KMS-11 (cell line): ENCODE data around the gene CEP128.

Source experiments
- H2AFZ ChIP-seq: fragments of 200-600 bp; sonication (generic); 2 replicates; pipeline ENCODE4 v1.6.1; 2016; ENCODE audit warnings: antibody characterized with exemption, mixed run types, low read depth
- H3K27ac ChIP-seq: fragments of 200-600 bp; sonication (generic); 2 replicates; pipeline ENCODE4 v1.6.1; 2016; ENCODE audit warnings: mild to moderate bottlenecking, mixed run types
- H3K27me3 ChIP-seq: fragments of 200-600 bp; sonication (generic); 2 replicates; pipeline ENCODE4 v1.6.1; 2017; ENCODE audit warnings: mild to moderate bottlenecking, low read depth, mixed run types, moderate library complexity; ENCODE audit not compliant: insufficient read depth
- H3K36me3 ChIP-seq: fragments of 200-600 bp; sonication (generic); 2 replicates; pipeline ENCODE4 v1.6.1; 2017; ENCODE audit warnings: mild to moderate bottlenecking, mixed run types; ENCODE audit not compliant: insufficient read depth
- H3K4me1 ChIP-seq: fragments of 200-600 bp; sonication (generic); 2 replicates; pipeline ENCODE4 v1.6.1; 2016; ENCODE audit warnings: mild to moderate bottlenecking, low read depth, mixed run types; ENCODE audit not compliant: poor library complexity, severe bottlenecking
- H3K4me2 ChIP-seq: fragments of 200-600 bp; sonication (generic); 2 replicates; pipeline ENCODE4 v1.7.0; 2016; ENCODE audit warnings: mild to moderate bottlenecking, mixed run types
- H3K4me3 ChIP-seq: fragments of 200-600 bp; sonication (generic); IDR thresholded peaks from 2 replicates; pipeline ENCODE4 v1.6.1; 2017; ENCODE audit warnings: low read depth, low read length, mixed read lengths; ENCODE audit not compliant: insufficient read depth
- H3K79me2 ChIP-seq: fragments of 200-600 bp; sonication (generic); 2 replicates; pipeline ENCODE4 v1.6.1; 2016; ENCODE audit warnings: low read depth, mixed run types; ENCODE audit not compliant: insufficient read depth
- H3K9ac ChIP-seq: fragments of 200-600 bp; sonication (generic); 2 replicates; pipeline ENCODE4 v1.6.1; 2016; ENCODE audit warnings: mild to moderate bottlenecking, mixed run types
- H4K20me1 ChIP-seq: fragments of 200-600 bp; sonication (generic); 2 replicates; pipeline ENCODE4 v1.6.1; 2016; ENCODE audit warnings: mild to moderate bottlenecking, mixed run types; ENCODE audit not compliant: insufficient read depth
- CTCF ChIP-seq: fragments of 200-600 bp; sonication (generic); conservative IDR thresholded peaks from 2 replicates; pipeline ENCODE4 v1.6.1; 2017; ENCODE audit warnings: low read depth, mild to moderate bottlenecking, antibody characterized with exemption, low read length, moderate library complexity, mixed read lengths

CEP128 gene

GRCh38 chr14:80726211-80726610, 215.3 kb downstream of the CEP128 start:
- no peak overlapping the region for H3K4me2 ChIP-seq
- no peaks in the 10 kb centered on the region for H3K27me3 ChIP-seq
- H3K36me3 ChIP-seq = no peaks in the 10 kb centered on the region
- H3K79me2 ChIP-seq = no peaks in the 10 kb centered on the region
- no peaks in the 10 kb centered on the region for H3K4me1 ChIP-seq
- H3K9ac ChIP-seq = no peak overlapping the region
- no peak overlapping the region for H3K27ac ChIP-seq
- H4K20me1 ChIP-seq = no peaks in the 10 kb centered on the region
- no peak overlapping the region for H2AFZ ChIP-seq
- TF ChIP-seq CTCF = no peak
- H3K4me3 ChIP-seq = no peak overlapping the region

GRCh38 chr14:80718940-80719339, 222.6 kb downstream of the CEP128 start:
- Histone ChIP-seq H3K27me3 (no peaks in the 10 kb centered on the region), H3K4me3 (no peak overlapping the region), H2AFZ (no peak overlapping the region), H3K9ac (no peak overlapping the region), H3K4me2 (no peak overlapping the region), H3K27ac (no peak overlapping the region), H3K79me2 (no peaks in the 10 kb centered on the region), H3K36me3 (no peaks in the 10 kb centered on the region), H3K4me1 (no peaks in the 10 kb centered on the region), H4K20me1 (no peaks in the 10 kb centered on the region)
- no peak for TF ChIP-seq CTCF

GRCh38 chr14:80714474-80714873, 227.1 kb downstream of the CEP128 start:
- H3K4me1 ChIP-seq = no peaks in the 10 kb centered on the region
- H3K27me3 ChIP-seq = no peaks in the 10 kb centered on the region
- no peak overlapping the region for H3K27ac ChIP-seq
- no peak overlapping the region for H3K4me3 ChIP-seq
- no peak for TF ChIP-seq CTCF
- H2AFZ ChIP-seq = no peak overlapping the region
- no peaks in the 10 kb centered on the region for H3K79me2 ChIP-seq
- H3K4me2 ChIP-seq = no peak overlapping the region
- no peaks in the 10 kb centered on the region for H4K20me1 ChIP-seq
- H3K36me3 ChIP-seq = no peaks in the 10 kb centered on the region
- H3K9ac ChIP-seq = no peak overlapping the region

GRCh38 chr14:80713076-80713850, 228.3 kb downstream of the CEP128 start:
- Histone ChIP-seq H3K79me2 (no peaks in the 10 kb centered on the region), H3K4me1 (no peaks in the 10 kb centered on the region), H3K4me3 (no peak overlapping the region), H3K4me2 (no peak overlapping the region), H4K20me1 (no peaks in the 10 kb centered on the region), H3K36me3 (no peaks in the 10 kb centered on the region), H3K27ac (no peak overlapping the region), H2AFZ (no peak overlapping the region), H3K27me3 (no peaks in the 10 kb centered on the region), H3K9ac (no peak overlapping the region)
- TF ChIP-seq CTCF = no peak
